H1 (cell line): ENCODE results near the gene SLC66A2. TPM values are rescaled to one million over a fixed set of nuclear protein-coding genes. Genes with fewer than 3 reads are reported as not detected.

Experiments used
- CTCF ChIA-PET: fragments of 300-600 bp; sonication (Branson Sonifier 250); formaldehyde crosslinking; loops from one replicate; lab custom pipeline; 2021; ENCODE audit not compliant: partially characterized antibody; lab: Charles Lee
- POLR2A ChIA-PET: fragments of 300-600 bp; sonication (Branson Sonifier 250); formaldehyde crosslinking; loops from one replicate; lab custom pipeline; 2021; ENCODE audit warnings: inconsistent platforms; ENCODE audit not compliant: partially characterized antibody; lab: Charles Lee
- DNase-seq, 2 experiments: peaks; one replicate each; pipeline versions ENCODE4 v3.0.0 to v3.0.0-alpha.2; 2010 to 2022; ENCODE audit warnings: low spot score in 2 of 2, low read depth in 1 of 2, mixed read lengths in 1 of 2
- FAIRE-seq: peaks from 2 replicates; lab custom pipeline; 2011; peaks lifted over from hg19 to GRCh38; lab: Jason Lieb, UNC
- H2AFZ ChIP-seq: 2 replicates; pipeline ENCODE4 v1.8.1; 2012; ENCODE audit warnings: low read length, inconsistent platforms
- H2AK5ac ChIP-seq: 2 replicates; pipeline ENCODE4 v1.6.1; 2013; ENCODE audit warnings: low read depth, low read length
- H2BK120ac ChIP-seq: replicated peaks from 2 replicates; pipeline ENCODE3; 2013; ENCODE audit warnings: low read depth, low read length, inconsistent platforms
- H2BK12ac ChIP-seq: 2 replicates; pipeline ENCODE4 v1.6.1; 2013; ENCODE audit warnings: low read depth, low read length
- H2BK15ac ChIP-seq: 2 replicates; pipeline ENCODE4 v1.6.1; 2013; ENCODE audit warnings: low read length
- H2BK20ac ChIP-seq: 2 replicates; pipeline ENCODE4 v1.6.1; 2013; ENCODE audit warnings: low read length
- H2BK5ac ChIP-seq: 2 replicates; pipeline ENCODE4 v1.6.1; 2013; ENCODE audit warnings: low read depth, low read length
- H3K14ac ChIP-seq: 2 replicates; pipeline ENCODE4 v1.6.1; 2013; ENCODE audit warnings: inconsistent platforms; ENCODE audit not compliant: insufficient read length
- H3K18ac ChIP-seq: 2 replicates; pipeline ENCODE4 v1.6.1; 2013; ENCODE audit warnings: low read length; ENCODE audit errors: extremely low read depth
- H3K23ac ChIP-seq: 2 replicates; pipeline ENCODE4 v1.6.1; 2013; ENCODE audit warnings: inconsistent platforms; ENCODE audit not compliant: insufficient read length
- H3K23me2 ChIP-seq: 2 replicates; pipeline ENCODE4 v1.6.1; 2013; ENCODE audit warnings: low read depth, low read length
- H3K27ac ChIP-seq: 2 replicates; pipeline ENCODE4 v1.6.1; 2011; ENCODE audit warnings: low read depth, low read length, inconsistent platforms
- H3K27me3 ChIP-seq, 4 experiments: replicated peaks in 1 of 4; 1 replicate in 1 of 4; 2 replicates in 3 of 4; pipeline versions ENCODE4 v1.6.1 to v1.8.1; 2011 to 2013; ENCODE audit warnings: low read length in 3 of 4, mild to moderate bottlenecking in 3 of 4, inconsistent platforms in 2 of 4, mixed read lengths in 2 of 4, moderate library complexity in 1 of 4; ENCODE audit not compliant: control insufficient read depth in 3 of 4, insufficient read depth in 3 of 4; ENCODE audit errors: extremely low read depth in 1 of 4
- H3K36me3 ChIP-seq, 4 experiments: 2 replicates each; pipeline versions ENCODE4 v1.6.1 to v1.8.1; 2011 to 2013; ENCODE audit warnings: mild to moderate bottlenecking in 4 of 4, low read length in 3 of 4, moderate library complexity in 2 of 4, control low read depth in 1 of 4, inconsistent platforms in 1 of 4; ENCODE audit not compliant: insufficient read depth in 4 of 4, control insufficient read depth in 2 of 4
- H3K4ac ChIP-seq: replicated peaks from 2 replicates; pipeline ENCODE3; 2013; ENCODE audit warnings: low read length, low read depth, mixed read lengths, inconsistent platforms; ENCODE audit not compliant: insufficient read length
- H3K4me1 ChIP-seq, 4 experiments: replicated peaks in 1 of 4; 1 replicate in 1 of 4; 2 replicates in 3 of 4; pipeline versions ENCODE4 v1.6.1 to v1.8.1; 2011 to 2013; ENCODE audit warnings: low read length in 3 of 4, inconsistent platforms in 2 of 4, mixed read lengths in 1 of 4; ENCODE audit not compliant: insufficient read depth in 4 of 4, control insufficient read depth in 3 of 4
- H3K4me2 ChIP-seq, 2 experiments: 2 replicates each; pipeline versions ENCODE4 v1.6.1 to v1.8.1; 2011 to 2013; ENCODE audit warnings: low read depth in 2 of 2, low read length in 2 of 2, control low read depth in 1 of 2, inconsistent platforms in 1 of 2, mild to moderate bottlenecking in 1 of 2; ENCODE audit not compliant: insufficient read depth in 1 of 2
- H3K4me3 ChIP-seq, 4 experiments: fragments of 200-600, 300-600 bp in 1 of 4; sonication (generic), shearing (Covaris generic), sonication (Bioruptor Twin) in 1 of 4; 2 replicates each; pipeline versions ENCODE4 v1.5.1 to v1.8.1; 2011 to 2016; ENCODE audit warnings: low read length in 4 of 4, low read depth in 3 of 4, control low read depth in 2 of 4, inconsistent platforms in 2 of 4, mild to moderate bottlenecking in 2 of 4, mixed read lengths in 1 of 4, moderate library complexity in 1 of 4; ENCODE audit not compliant: insufficient read depth in 2 of 4; ENCODE audit errors: extremely low read depth in 1 of 4
- H3K56ac ChIP-seq: replicated peaks from 2 replicates; pipeline ENCODE3; 2013; ENCODE audit warnings: low read depth, mild to moderate bottlenecking, mixed read lengths, low read length, inconsistent platforms; ENCODE audit not compliant: insufficient read length
- H3K79me1 ChIP-seq: 2 replicates; pipeline ENCODE4 v1.6.1; 2013; ENCODE audit warnings: low read depth, low read length, control low read depth
- H3K79me2 ChIP-seq, 2 experiments: 2 replicates each; pipeline versions ENCODE4 v1.6.1 to v1.8.1; 2012 to 2013; ENCODE audit warnings: low read length in 2 of 2, mild to moderate bottlenecking in 2 of 2, inconsistent platforms in 1 of 2; ENCODE audit not compliant: insufficient read depth in 2 of 2, control insufficient read depth in 1 of 2
- H3K9ac ChIP-seq, 4 experiments: replicated peaks in 1 of 4; 1 replicate in 1 of 4; 2 replicates in 3 of 4; pipeline versions ENCODE4 v1.6.1 to v1.8.1; 2011 to 2013; ENCODE audit warnings: low read depth in 3 of 4, low read length in 3 of 4, control low read depth in 2 of 4, mild to moderate bottlenecking in 2 of 4, moderate library complexity in 2 of 4, inconsistent platforms in 1 of 4; ENCODE audit errors: extremely low read depth in 1 of 4
- H3K9me3 ChIP-seq, 2 experiments: 2 replicates each; pipeline versions ENCODE4 v1.6.1 to v1.8.1; 2012 to 2013; ENCODE audit warnings: mild to moderate bottlenecking in 2 of 2, moderate library complexity in 2 of 2, control low read depth in 1 of 2, inconsistent platforms in 1 of 2, low read depth in 1 of 2, low read length in 1 of 2, mixed read lengths in 1 of 2; ENCODE audit not compliant: insufficient read depth in 2 of 2
- H4K20me1 ChIP-seq, 2 experiments: replicated peaks in 1 of 2; 2 replicates each; pipeline versions ENCODE3 to v1.8.1; 2011 to 2013; ENCODE audit warnings: inconsistent platforms in 2 of 2, low read length in 2 of 2, mild to moderate bottlenecking in 1 of 2; ENCODE audit not compliant: insufficient read depth in 2 of 2, control insufficient read depth in 1 of 2
- H4K5ac ChIP-seq: 2 replicates; pipeline ENCODE4 v1.6.1; 2013; ENCODE audit warnings: low read length, low read depth, mixed read lengths, inconsistent platforms; ENCODE audit not compliant: insufficient read length
- H4K8ac ChIP-seq: 2 replicates; pipeline ENCODE4 v1.8.0; 2013; ENCODE audit warnings: mild to moderate bottlenecking, moderate library complexity, low read length, inconsistent platforms; ENCODE audit not compliant: insufficient read depth; ENCODE audit errors: extremely low read depth
- H4K91ac ChIP-seq: replicated peaks from 2 replicates; pipeline ENCODE3; 2013; ENCODE audit warnings: low read length, mixed read lengths, inconsistent platforms; ENCODE audit not compliant: insufficient read length
- KDM4A ChIP-seq: IDR thresholded peaks from one replicate; pipeline ENCODE4 v1.7.1; 2012; ENCODE audit warnings: low read depth, mild to moderate bottlenecking, moderate library complexity, low read length, inconsistent platforms; ENCODE audit not compliant: severe bottlenecking
- NRF1 ChIP-seq: IDR thresholded peaks from 2 replicates; pipeline ENCODE4 v1.6.1; 2011; ENCODE audit warnings: mild to moderate bottlenecking, low read depth, low read length, improper control_type of control experiment
- SUZ12 ChIP-seq: fragments of 200-600 bp; sonication (generic); IDR thresholded peaks from 2 replicates; pipeline ENCODE4 v1.6.1; 2012; ENCODE audit warnings: mild to moderate bottlenecking, inconsistent platforms, low read length, moderate library complexity, mixed read lengths
- TAF7 ChIP-seq: optimal IDR thresholded peaks from 2 replicates; pipeline ENCODE3; 2011; ENCODE audit warnings: low read depth, mild to moderate bottlenecking, inconsistent platforms, low read length, moderate library complexity, borderline replicate concordance
- USF2 ChIP-seq: IDR thresholded peaks from 2 replicates; pipeline ENCODE4 v1.6.1; 2011; ENCODE audit warnings: low read length, improper control_type of control experiment
- WGBS, 2 experiments: shearing (Covaris generic) in 1 of 2; methylation state at CpG; one replicate each; pipeline versions ENCODE4 v1.1.6 to v1.1.7; 2013 to 2015; ENCODE audit warnings: low lambda C conversion rate in 2 of 2, mixed read lengths in 2 of 2, inconsistent platforms in 1 of 2, low coverage in 1 of 2, missing lambda C conversion rate in 1 of 2; ENCODE audit not compliant: insufficient replicate concordance in 2 of 2, insufficient coverage in 1 of 2, insufficient read length in 1 of 2; ENCODE audit errors: extremely low coverage in 1 of 2, missing lambda C conversion rate in 1 of 2; 5-methylcytosine and 5-hydroxymethylcytosine counted together
- polyA plus RNA-seq, 7 experiments: library from polyadenylated mRNA; depleted of rRNA in 3 of 7; stranded (reverse) in 5 of 7; unstranded in 2 of 7; fragments of >200 nt in 5 of 7; fragments of 200-250 nt in 2 of 7; gene quantifications; 1 replicate in 5 of 7; 2 replicates in 1 of 7; 4 replicates in 1 of 7; pipeline versions ENCODE4 v1.2.1 to v1.2.3, GENCODE V29; 2011 to 2013; ENCODE audit warnings: missing spikeins in 2 of 7, mixed read lengths in 2 of 7
- total RNA-seq: library from RNA; stranded (reverse); fragmentation: NEBNext Ultra II Directional; extraction: Animal tissue kit (Norgen Biotek cat#: 25700); gene quantifications from 2 replicates; pipeline ENCODE4 v1.2.1, GENCODE V29; 2021

SLC66A2 gene
- total and polyA plus RNA-seq, 2 of the 8 experiments (the other 6 are each of a cell fraction or from before 2014, with no cell fraction given), result 15.0 to 18.9 TPM

- no peaks in the 10 kb centered on the region for H3K36me3 ChIP-seq
- FAIRE-seq (no peak), DNase-seq (no peak)
- no peak overlapping the region for H2BK120ac ChIP-seq
- no peak overlapping the region for H3K18ac ChIP-seq
- H3K79me1 ChIP-seq, result no peaks in the 10 kb centered on the region
- H3K9me3 ChIP-seq, result no peaks in the 10 kb centered on the region
- no peak overlapping the region for H3K4me2 ChIP-seq
- ChIA-PET CTCF (interaction anchor here (0.7 to 0.9 kb wide), 2 partner anchors 72 to 125 kb away, joined by 3 to 4 read pairs; no protein-coding TSS in a partner anchor), POLR2A (no interaction called here)
- WGBS, 2 experiments, result 88% methylated on average over 29 of the region's 29 CpGs; no CpG with 5 or more reads in 1 of the 2 experiments
- H4K20me1 ChIP-seq, result no peaks in the 10 kb centered on the region
- H2AFZ ChIP-seq, result no peak overlapping the region
- no peak overlapping the region for H2AK5ac ChIP-seq
- no peak overlapping the region for H2BK15ac ChIP-seq
- no peak overlapping the region for H4K91ac ChIP-seq
- no peak overlapping the region for H3K14ac ChIP-seq
- no peak overlapping the region for H2BK5ac ChIP-seq
- H3K23me2 ChIP-seq, result peaks cover 9% of the 10 kb centered on the region; the same call in 1 of the 2 replicates
- H2BK12ac ChIP-seq, result no peak overlapping the region
- no peak overlapping the region for H3K27ac ChIP-seq
- H3K4me1 ChIP-seq, result no peaks in the 10 kb centered on the region; a peak in 1 of 7 replicates
- no peaks in the 10 kb centered on the region for H3K27me3 ChIP-seq
- H4K5ac ChIP-seq, result no peak overlapping the region
- no peak overlapping the region for H3K4me3 ChIP-seq
- TF ChIP-seq TAF7 (no peak), SUZ12 (no peak), KDM4A (no peak), NRF1 (no peak), USF2 (no peak)
- no peak overlapping the region for H3K4ac ChIP-seq
- no peaks in the 10 kb centered on the region for H3K79me2 ChIP-seq
- no peak overlapping the region for H4K8ac ChIP-seq
- no peak overlapping the region for H3K23ac ChIP-seq
- H3K56ac ChIP-seq, result no peak overlapping the region
- H3K9ac ChIP-seq, result no peak overlapping the region
- no peak overlapping the region for H2BK20ac ChIP-seq
Observed at GRCh38 chr18:79868168-79868784, 83.2 kb downstream of the SLC66A2 start.
